ENCODE measurements around the gene ERCC6L.

ERCC6L gene

GRCh38 chrX:72260448-72260847 is 21.6 kb upstream of the ERCC6L start:
- no peak overlapping the region for H3K9ac ChIP-seq (ENCODE audit: insufficient read length, low read depth)
- TF ChIP-seq ZNF274 (IDR thresholded peaks at IDR 0.05; ENCODE audit: low read depth, low read length) (no peak), SUZ12 (IDR thresholded peaks at IDR 0.05; ENCODE audit: extremely low read depth, insufficient read depth, insufficient read length) (no peak), YY1 (IDR thresholded peaks at IDR 0.05; ENCODE audit: insufficient read depth, insufficient read length) (no peak)
- DNase-seq (ENCODE audit: low read depth, low spot score): no peak
- no peaks in the 10 kb centered on the region for H3K9me3 ChIP-seq (ENCODE audit: insufficient read depth, low read length)
- no peaks in the 10 kb centered on the region for H3K36me3 ChIP-seq (ENCODE audit: insufficient read depth, insufficient read length, low read length)
- no peaks in the 10 kb centered on the region for H3K4me1 ChIP-seq (ENCODE audit: insufficient read depth, insufficient read length)
- no peak overlapping the region for H3K4me3 ChIP-seq (ENCODE audit: insufficient read length, low read depth)
- H3K27me3 ChIP-seq (ENCODE audit: insufficient read depth, insufficient read length): no peaks in the 10 kb centered on the region

- no peak for DNase-seq (ENCODE audit: low read depth, low spot score)
- H3K9ac ChIP-seq (ENCODE audit: insufficient read length, low read depth): no peak overlapping the region
- H3K9me3 ChIP-seq (ENCODE audit: insufficient read depth, low read length): no peaks in the 10 kb centered on the region
- no peaks in the 10 kb centered on the region for H3K27me3 ChIP-seq (ENCODE audit: insufficient read depth, insufficient read length)
- TF ChIP-seq ZNF274 (IDR thresholded peaks at IDR 0.05; ENCODE audit: low read depth, low read length) (no peak), SUZ12 (IDR thresholded peaks at IDR 0.05; ENCODE audit: extremely low read depth, insufficient read depth, insufficient read length) (no peak), YY1 (IDR thresholded peaks at IDR 0.05; ENCODE audit: insufficient read depth, insufficient read length) (no peak)
- no peaks in the 10 kb centered on the region for H3K36me3 ChIP-seq (ENCODE audit: insufficient read depth, insufficient read length, low read length)
- H3K4me1 ChIP-seq (ENCODE audit: insufficient read depth, insufficient read length): no peaks in the 10 kb centered on the region
- no peak overlapping the region for H3K4me3 ChIP-seq (ENCODE audit: insufficient read length, low read depth)
Observed at GRCh38 chrX:72258174-72258573, 19.3 kb upstream of the ERCC6L start.

GRCh38 chrX:72255864-72256263 is 17.0 kb upstream of the ERCC6L start:
- TF ChIP-seq ZNF274 (IDR thresholded peaks at IDR 0.05; ENCODE audit: low read depth, low read length) (no peak), SUZ12 (IDR thresholded peaks at IDR 0.05; ENCODE audit: extremely low read depth, insufficient read depth, insufficient read length) (no peak), YY1 (IDR thresholded peaks at IDR 0.05; ENCODE audit: insufficient read depth, insufficient read length) (no peak)
- H3K9me3 ChIP-seq (ENCODE audit: insufficient read depth, low read length): no peaks in the 10 kb centered on the region
- H3K4me1 ChIP-seq (ENCODE audit: insufficient read depth, insufficient read length): no peaks in the 10 kb centered on the region
- DNase-seq (ENCODE audit: low read depth, low spot score): no peak
- H3K36me3 ChIP-seq (ENCODE audit: insufficient read depth, insufficient read length, low read length): no peaks in the 10 kb centered on the region
- H3K4me3 ChIP-seq (ENCODE audit: insufficient read length, low read depth): no peak overlapping the region
- H3K27me3 ChIP-seq (ENCODE audit: insufficient read depth, insufficient read length): no peaks in the 10 kb centered on the region
- no peak overlapping the region for H3K9ac ChIP-seq (ENCODE audit: insufficient read length, low read depth)

GRCh38 chrX:72255445-72255844 is 16.6 kb upstream of the ERCC6L start:
- no peaks in the 10 kb centered on the region for H3K4me1 ChIP-seq (ENCODE audit: insufficient read depth, insufficient read length)
- H3K9me3 ChIP-seq (ENCODE audit: insufficient read depth, low read length): no peaks in the 10 kb centered on the region
- H3K27me3 ChIP-seq (ENCODE audit: insufficient read depth, insufficient read length): no peaks in the 10 kb centered on the region
- no peak overlapping the region for H3K9ac ChIP-seq (ENCODE audit: insufficient read length, low read depth)
- H3K36me3 ChIP-seq (ENCODE audit: insufficient read depth, insufficient read length, low read length): no peaks in the 10 kb centered on the region
- DNase-seq (ENCODE audit: low read depth, low spot score): no peak
- TF ChIP-seq YY1 (IDR thresholded peaks at IDR 0.05; ENCODE audit: insufficient read depth, insufficient read length) (no peak), ZNF274 (IDR thresholded peaks at IDR 0.05; ENCODE audit: low read depth, low read length) (no peak), SUZ12 (IDR thresholded peaks at IDR 0.05; ENCODE audit: extremely low read depth, insufficient read depth, insufficient read length) (no peak)
- no peak overlapping the region for H3K4me3 ChIP-seq (ENCODE audit: insufficient read length, low read depth)

GRCh38 chrX:72254816-72255215 is 16.0 kb upstream of the ERCC6L start:
- Histone ChIP-seq H3K36me3 (ENCODE audit: insufficient read depth, insufficient read length, low read length) (no peaks in the 10 kb centered on the region), H3K9ac (ENCODE audit: insufficient read length, low read depth) (no peak overlapping the region), H3K27me3 (ENCODE audit: insufficient read depth, insufficient read length) (no peaks in the 10 kb centered on the region), H3K4me3 (ENCODE audit: insufficient read length, low read depth) (no peak overlapping the region), H3K9me3 (ENCODE audit: insufficient read depth, low read length) (no peaks in the 10 kb centered on the region), H3K4me1 (ENCODE audit: insufficient read depth, insufficient read length) (no peaks in the 10 kb centered on the region)
- TF ChIP-seq SUZ12 (IDR thresholded peaks at IDR 0.05; ENCODE audit: extremely low read depth, insufficient read depth, insufficient read length) (no peak), YY1 (IDR thresholded peaks at IDR 0.05; ENCODE audit: insufficient read depth, insufficient read length) (no peak), ZNF274 (IDR thresholded peaks at IDR 0.05; ENCODE audit: low read depth, low read length) (no peak)
- no peak for DNase-seq (ENCODE audit: low read depth, low spot score)

GRCh38 chrX:72253686-72254085 is 14.9 kb upstream of the ERCC6L start:
- DNase-seq (ENCODE audit: low read depth, low spot score): no peak
- no peak overlapping the region for H3K9ac ChIP-seq (ENCODE audit: insufficient read length, low read depth)
- TF ChIP-seq ZNF274 (IDR thresholded peaks at IDR 0.05; ENCODE audit: low read depth, low read length): no peak
- no peak for TF ChIP-seq SUZ12 (IDR thresholded peaks at IDR 0.05; ENCODE audit: extremely low read depth, insufficient read depth, insufficient read length)
- TF ChIP-seq YY1 (IDR thresholded peaks at IDR 0.05; ENCODE audit: insufficient read depth, insufficient read length): no peak
- H3K9me3 ChIP-seq (ENCODE audit: insufficient read depth, low read length): 0 out of 2 replicates have a peak, but pooled peaks cover 3% of the 10 kb centered on the region
- no peaks in the 10 kb centered on the region for H3K36me3 ChIP-seq (ENCODE audit: insufficient read depth, insufficient read length, low read length)
- no peak overlapping the region for H3K4me3 ChIP-seq (ENCODE audit: insufficient read length, low read depth)
- no peaks in the 10 kb centered on the region for H3K4me1 ChIP-seq (ENCODE audit: insufficient read depth, insufficient read length)
- no peaks in the 10 kb centered on the region for H3K27me3 ChIP-seq (ENCODE audit: insufficient read depth, insufficient read length)

- Histone ChIP-seq H3K4me3 (ENCODE audit: insufficient read length, low read depth) (no peak overlapping the region), H3K27me3 (ENCODE audit: insufficient read depth, insufficient read length) (no peaks in the 10 kb centered on the region), H3K4me1 (ENCODE audit: insufficient read depth, insufficient read length) (no peaks in the 10 kb centered on the region), H3K9ac (ENCODE audit: insufficient read length, low read depth) (no peak overlapping the region), H3K9me3 (ENCODE audit: insufficient read depth, low read length) (0 out of 2 replicates have a peak, but pooled peaks cover 3% of the 10 kb centered on the region), H3K36me3 (ENCODE audit: insufficient read depth, insufficient read length, low read length) (no peaks in the 10 kb centered on the region)
- no peak for DNase-seq (ENCODE audit: low read depth, low spot score)
- no peak for TF ChIP-seq YY1 (IDR thresholded peaks at IDR 0.05; ENCODE audit: insufficient read depth, insufficient read length)
- no peak for TF ChIP-seq ZNF274 (IDR thresholded peaks at IDR 0.05; ENCODE audit: low read depth, low read length)
- TF ChIP-seq SUZ12 (IDR thresholded peaks at IDR 0.05; ENCODE audit: extremely low read depth, insufficient read depth, insufficient read length): no peak
Observed at GRCh38 chrX:72247206-72247942, 8.5 kb upstream of the ERCC6L start.

Measured in NT2/D1 (cell line).